Tibial artery (tissue), 4 donors: ENCODE data around the gene C2orf78.

Experiments used
- DNase-seq, 2 donors: peaks; one replicate each; pipeline ENCODE4 v3.0.0-alpha.2; 2019
- H3K27ac ChIP-seq, 2 donors: fragments of 200-600 bp; sonication (generic) in 1 of 2; 1 replicate in 1 of 2; 2 replicates in 1 of 2; pipeline ENCODE4 v1.5.1; 2018 to 2019; ENCODE audit warnings: mild to moderate bottlenecking in 1 of 2
- H3K27me3 ChIP-seq, 2 donors: fragments of 200-600 bp; sonication (generic) in 1 of 2; one replicate each; pipeline versions ENCODE4 v1.5.1 to v1.6.0; 2016 to 2019
- H3K36me3 ChIP-seq, 3 donors: fragments of 200-600 bp; sonication (generic) in 2 of 3; one replicate each; pipeline ENCODE4 v1.5.1; 2016 to 2019; ENCODE audit warnings: mild to moderate bottlenecking in 2 of 3
- H3K4me1 ChIP-seq, 4 donors: fragments of 200-600 bp; sonication (generic) in 2 of 4; 1 replicate in 3 of 4; 2 replicates in 1 of 4; pipeline ENCODE4 v1.5.1; 2016 to 2019
- H3K4me3 ChIP-seq, 2 donors: fragments of 200-600 bp; sonication (generic) in 1 of 2; 1 replicate in 1 of 2; 2 replicates in 1 of 2; pipeline ENCODE4 v1.5.1; 2018 to 2019; ENCODE audit warnings: mild to moderate bottlenecking in 2 of 2
- H3K9me3 ChIP-seq, 3 donors: fragments of 200-600 bp; sonication (generic) in 1 of 3; one replicate each; pipeline ENCODE4 v1.5.1; 2016 to 2019
- CTCF ChIP-seq, 2 experiments: fragments of 200-600 bp in 1 of 2; fragments of 450-650 bp in 1 of 2; IDR thresholded peaks; one replicate each; pipeline ENCODE4 v1.5.1; 2017 to 2019; ENCODE audit warnings: antibody characterized with exemption in 2 of 2, mild to moderate bottlenecking in 1 of 2, moderate library complexity in 1 of 2
- intact Hi-C: fragments of 100-400 bp; cut with DNase I; formaldehyde crosslinking; loops from one replicate; pipeline ENCODE4 v1.15.0; 2023; ENCODE audit warnings: low total_unique reads

C2orf78 gene

GRCh38 chr2:73852020-73852419 is 68.0 kb downstream of the C2orf78 start:
- no peak for DNase-seq
- H3K36me3 ChIP-seq: peaks cover 91 to 100% (median 96%) of the 10 kb centered on the region in 3 donors
- no peak for TF ChIP-seq CTCF (IDR thresholded peaks at IDR 0.05)
- no peak overlapping the region for H3K4me3 ChIP-seq
- H3K9me3 ChIP-seq: no peaks in the 10 kb centered on the region
- no peak overlapping the region for H3K27ac ChIP-seq
- intact Hi-C loops: no loop called here
- no peaks in the 10 kb centered on the region for H3K4me1 ChIP-seq
- no peaks in the 10 kb centered on the region for H3K27me3 ChIP-seq

GRCh38 chr2:73855526-73855925 is 71.5 kb downstream of the C2orf78 start:
- no peaks in the 10 kb centered on the region for H3K27me3 ChIP-seq
- intact Hi-C loops: no loop called here
- H3K36me3 ChIP-seq: peaks cover 84 to 96% (median 88%) of the 10 kb centered on the region in 3 donors
- DNase-seq: no peak
- H3K4me1 ChIP-seq: no peaks in the 10 kb centered on the region
- no peak for TF ChIP-seq CTCF (IDR thresholded peaks at IDR 0.05)
- H3K4me3 ChIP-seq: no peak overlapping the region
- H3K9me3 ChIP-seq: no peaks in the 10 kb centered on the region
- H3K27ac ChIP-seq: no peak overlapping the region

- H3K27ac ChIP-seq: no peak overlapping the region
- H3K36me3 ChIP-seq: peaks cover 84 to 96% (median 88%) of the 10 kb centered on the region in 3 donors
- intact Hi-C loops: no loop called here
- TF ChIP-seq CTCF (IDR thresholded peaks at IDR 0.05): no peak
- H3K27me3 ChIP-seq: no peaks in the 10 kb centered on the region
- no peak for DNase-seq
- H3K4me1 ChIP-seq: no peaks in the 10 kb centered on the region
- no peak overlapping the region for H3K4me3 ChIP-seq
- no peaks in the 10 kb centered on the region for H3K9me3 ChIP-seq
Observed at GRCh38 chr2:73856214-73856613, 72.2 kb downstream of the C2orf78 start.

- DNase-seq: no peak
- intact Hi-C loops: no loop called here
- TF ChIP-seq CTCF (IDR thresholded peaks at IDR 0.05): no peak
- no peaks in the 10 kb centered on the region for H3K27me3 ChIP-seq
- no peak overlapping the region for H3K27ac ChIP-seq
- no peaks in the 10 kb centered on the region for H3K4me1 ChIP-seq
- no peaks in the 10 kb centered on the region for H3K9me3 ChIP-seq
- peaks cover 77 to 94% (median 82%) of the 10 kb centered on the region in 3 donors for H3K36me3 ChIP-seq
- H3K4me3 ChIP-seq: no peak overlapping the region
Observed at GRCh38 chr2:73859721-73860586, 76.0 kb downstream of the C2orf78 start.

GRCh38 chr2:73862987-73863386 is 79.0 kb downstream of the C2orf78 start:
- H3K36me3 ChIP-seq: peaks cover 57 to 85% (median 80%) of the 10 kb centered on the region in 3 donors
- no peaks in the 10 kb centered on the region for H3K27me3 ChIP-seq
- DNase-seq: no peak
- intact Hi-C loops: no loop called here
- no peak overlapping the region for H3K4me3 ChIP-seq
- no peaks in the 10 kb centered on the region for H3K4me1 ChIP-seq
- H3K9me3 ChIP-seq: no peaks in the 10 kb centered on the region
- TF ChIP-seq CTCF (IDR thresholded peaks at IDR 0.05): no peak
- H3K27ac ChIP-seq: no peak overlapping the region
